Stimulated activated CD4-positive, alpha-beta T cell treated with anti-CD3 and anti-CD28 coated beads, Interleukin-12 subunit alpha, Interleukin-12 subunit beta, amount 100 ng/mL, for 48 hours (primary cell): ENCODE results near the gene USP26.
"Not testable (repeated sequence)": the region's sequence is repeated elsewhere in the genome, so short reads cannot be mapped to it uniquely, and the experiment has no call there.

Source experiments
- DNase-seq, 3 donors: peaks; one replicate each; pipeline ENCODE4 v3.0.0-alpha.2; 2020; ENCODE audit warnings: low read depth in 2 of 3, low spot score in 1 of 3

Gene USP26

DNA sequence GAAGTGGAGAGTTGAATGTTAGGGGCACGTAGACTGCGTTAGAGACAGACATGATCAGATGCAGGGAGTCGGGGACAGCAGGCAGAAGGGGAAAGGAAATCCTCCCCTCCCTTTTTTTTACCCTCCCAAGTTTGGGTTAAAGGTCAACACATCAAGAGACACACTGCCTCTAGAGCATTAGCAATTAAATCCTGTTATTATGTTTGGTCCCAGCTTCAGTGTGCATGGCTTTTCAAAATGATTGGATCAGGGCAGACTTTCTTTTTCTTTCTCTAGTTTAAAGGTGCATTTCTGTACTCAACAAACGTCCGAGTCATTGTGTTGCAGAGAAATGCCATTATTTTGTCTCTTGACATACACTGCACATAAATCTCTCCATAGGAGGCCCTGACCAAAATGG lies 63.9 kb downstream of the USP26 start:
- no peak for DNase-seq

DNA sequence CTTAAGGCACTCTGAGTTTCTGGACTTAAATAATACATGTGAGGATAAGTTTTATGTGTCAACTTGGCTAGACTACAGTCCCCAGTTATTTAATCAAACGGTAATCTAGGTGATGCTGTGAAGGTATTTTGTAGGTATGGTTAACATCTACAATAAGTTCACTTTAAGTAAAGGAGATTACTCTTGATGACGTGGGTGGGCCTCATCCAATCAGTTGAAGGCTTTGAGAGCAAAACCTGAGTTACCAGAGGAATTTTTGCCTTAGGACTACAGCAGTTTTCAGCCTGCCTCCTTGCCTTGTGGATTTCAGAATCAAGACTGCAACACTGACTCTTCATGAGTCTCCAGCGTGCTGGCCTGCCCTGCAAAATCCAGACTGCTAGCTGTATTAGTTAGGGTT lies 78.7 kb downstream of the USP26 start:
- DNase-seq: no peak

DNA sequence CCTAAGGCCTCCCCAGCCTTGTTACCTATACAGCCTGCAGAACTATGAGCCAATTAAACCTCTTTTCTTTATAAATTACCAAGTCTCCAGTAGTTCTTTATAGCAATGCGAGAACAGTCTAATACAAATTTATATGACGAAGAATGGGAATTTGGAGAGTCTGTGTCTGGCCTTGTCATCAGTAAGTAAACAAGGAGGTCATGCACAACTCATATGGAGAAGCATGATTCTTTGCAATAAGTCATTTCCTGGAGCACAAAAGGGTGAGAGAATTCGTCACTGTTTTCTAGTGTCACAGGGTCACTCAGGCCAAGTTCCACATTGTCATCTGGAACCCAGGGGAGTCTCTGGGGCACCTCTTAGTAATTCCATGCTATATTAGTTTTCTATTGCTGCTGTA lies 89.5 kb downstream of the USP26 start:
- DNase-seq: no peak

DNA sequence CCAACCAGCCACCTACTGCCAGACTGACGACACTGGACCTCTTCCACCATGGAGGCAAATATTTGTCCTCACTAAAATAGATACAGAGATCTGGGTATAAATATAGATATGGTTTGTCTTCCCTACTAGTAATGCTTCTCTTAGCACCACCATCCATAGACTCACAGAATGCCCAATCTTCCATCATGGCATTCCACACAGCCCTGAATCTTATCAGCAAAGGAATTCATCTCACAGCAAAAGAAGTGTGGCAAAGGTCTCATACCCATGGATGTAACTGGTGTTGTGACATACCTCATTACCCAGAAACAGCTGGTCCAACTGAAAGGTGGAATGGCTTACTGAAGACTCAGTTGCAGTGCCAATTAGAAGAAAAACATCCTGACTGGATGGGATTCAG lies 91.3 kb downstream of the USP26 start:
- DNase-seq: no peak

DNA sequence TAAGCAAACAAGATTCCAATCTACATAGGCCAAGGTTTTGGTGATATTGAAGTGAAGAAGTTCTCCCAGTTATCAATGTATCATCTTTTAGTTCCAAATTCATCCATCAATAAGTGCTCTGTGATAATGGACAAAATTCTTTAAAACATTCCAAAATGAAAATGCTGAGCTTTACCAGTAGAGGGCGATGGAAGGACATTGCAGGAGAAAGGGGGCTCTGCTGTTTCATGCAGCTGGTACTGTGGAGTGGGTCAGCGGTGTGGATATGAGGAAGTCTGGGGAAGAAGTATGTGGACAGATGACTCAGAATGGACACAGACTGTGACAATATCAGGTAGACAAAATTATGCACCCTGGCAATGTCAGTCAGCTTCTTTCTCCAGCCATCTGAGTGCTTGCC lies 91.9 kb downstream of the USP26 start:
- DNase-seq: no peak

DNA sequence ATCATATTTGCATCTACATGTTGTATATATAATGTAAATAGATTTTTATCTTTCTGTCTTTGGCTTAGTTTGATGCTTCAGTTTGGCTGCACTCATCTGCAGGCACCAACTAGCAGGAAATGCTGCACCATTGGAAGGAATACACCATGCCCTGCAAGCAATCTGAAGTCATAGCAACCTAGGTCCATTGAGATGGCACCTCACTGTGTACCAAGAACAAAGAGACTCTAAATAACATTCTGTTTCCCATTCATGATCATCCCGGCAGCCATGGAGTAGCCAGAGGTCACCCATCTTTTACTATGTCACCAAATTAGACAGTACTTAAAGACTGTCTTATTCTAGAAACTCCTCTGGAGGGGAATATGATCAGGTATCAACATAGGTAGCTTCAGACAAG lies 97.7 kb downstream of the USP26 start:
- DNase-seq: no peak

DNA sequence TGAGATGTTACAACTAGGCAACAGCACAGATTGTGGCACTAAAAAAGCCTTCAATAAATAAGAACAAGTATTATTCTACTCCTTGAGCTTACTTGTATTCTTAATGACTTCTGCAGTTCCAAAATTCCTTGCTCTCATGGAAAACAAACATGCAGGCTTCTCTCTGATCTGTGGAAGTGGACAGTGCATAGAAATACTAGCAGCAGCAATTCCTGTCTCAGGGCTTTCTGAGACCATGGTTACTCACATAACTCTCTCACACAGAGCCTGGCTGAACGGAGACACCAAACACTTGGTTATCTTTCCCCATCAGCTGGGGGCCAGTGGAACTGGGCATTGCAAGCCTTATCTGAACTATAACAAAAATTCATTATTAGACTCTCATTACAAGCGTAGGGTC lies 106.1 kb downstream of the USP26 start:
- DNase-seq: no peak

DNA sequence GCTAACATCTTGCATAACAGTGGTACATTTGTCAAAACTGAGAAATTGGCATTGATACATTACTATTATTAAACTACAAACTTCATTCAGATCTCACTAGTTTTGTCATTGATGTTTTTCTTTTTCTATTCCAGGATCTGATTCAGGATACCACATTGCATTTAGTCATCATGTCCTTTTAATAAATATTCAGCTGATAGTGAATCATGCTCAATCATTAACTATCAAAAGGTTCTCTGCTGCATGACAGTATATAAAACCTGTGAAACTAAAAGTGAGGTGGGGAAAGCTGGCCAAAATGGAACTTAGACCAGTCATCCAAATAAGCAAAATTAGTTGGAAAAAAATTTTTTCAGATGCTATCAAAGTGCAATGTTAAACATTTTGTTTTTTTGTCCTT lies 110.4 kb downstream of the USP26 start:
- DNase-seq: no peak

DNA sequence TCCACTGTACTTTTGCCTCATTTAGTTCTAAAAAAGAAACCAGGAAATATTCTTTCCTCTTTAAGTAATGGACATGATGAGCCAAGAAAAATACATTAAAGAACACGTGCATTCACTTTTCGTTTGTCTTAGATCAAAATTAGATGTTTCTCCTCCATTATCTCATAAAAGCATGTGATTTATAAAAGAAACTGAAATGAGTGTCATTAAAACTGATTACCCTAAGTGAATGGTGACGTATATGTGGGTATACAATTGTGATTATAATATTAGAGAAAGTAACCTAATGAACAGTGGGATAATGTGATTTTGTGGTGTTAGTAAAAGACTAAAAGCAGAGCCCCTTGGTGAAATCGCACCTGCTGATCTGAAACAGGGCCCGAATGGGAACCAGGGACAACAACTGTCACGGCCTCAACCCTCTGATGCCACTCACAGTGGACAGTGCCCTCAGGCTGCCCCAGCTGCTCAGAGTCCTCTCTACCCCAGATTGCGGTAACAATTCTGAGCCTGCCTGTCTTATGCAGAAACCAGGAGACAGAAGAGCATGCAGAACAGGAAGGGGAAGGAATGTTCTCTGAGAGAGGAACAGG lies 112.8 kb downstream of the USP26 start:
- DNase-seq: no peak

DNA sequence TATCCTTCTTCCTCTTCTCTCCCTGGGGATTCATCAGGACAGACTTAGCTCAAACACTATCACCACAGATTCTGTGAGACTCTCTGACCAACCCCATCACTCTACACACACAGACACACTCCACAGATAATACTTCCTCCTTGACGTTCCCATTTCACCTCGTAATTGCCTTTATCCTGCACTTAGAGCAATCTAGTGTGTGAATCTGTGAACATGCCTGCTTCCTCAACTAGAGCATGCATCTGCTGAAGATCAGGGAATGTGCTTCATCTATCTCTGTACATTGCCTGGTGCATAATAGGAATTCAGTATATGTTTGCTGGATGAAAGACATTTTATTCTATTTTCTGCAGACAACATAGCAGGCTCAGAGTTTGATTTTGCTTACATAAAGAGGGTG lies 113.4 kb downstream of the USP26 start:
- no peak for DNase-seq

DNA sequence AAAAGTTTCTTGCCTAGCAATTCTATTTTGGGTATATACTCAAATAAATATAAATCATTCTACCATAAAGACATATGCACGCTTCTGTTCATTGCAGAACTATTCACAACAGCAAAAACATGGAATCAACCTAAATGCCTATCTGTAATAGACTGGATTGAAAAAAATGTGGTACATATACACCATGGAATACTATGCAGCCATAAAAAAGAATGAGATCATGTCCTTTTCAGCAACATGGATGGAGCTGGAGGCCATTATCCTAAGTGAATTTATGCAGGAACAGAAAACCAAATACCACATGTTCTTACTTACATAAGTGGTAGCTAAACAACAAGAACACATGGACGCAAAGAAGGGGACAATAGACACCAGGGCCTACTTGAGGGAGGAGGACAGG lies 116.9 kb downstream of the USP26 start:
- DNase-seq: not testable (repeated sequence)
